NT2/D1 (cell line): Measurements from ENCODE around the gene CNP.

Source experiments
- SUZ12 ChIP-seq: IDR thresholded peaks from 2 replicates; pipeline ENCODE4 v1.6.1; 2011; ENCODE audit not compliant: insufficient read length, insufficient read depth; ENCODE audit errors: extremely low read depth
- YY1 ChIP-seq: IDR thresholded peaks from 2 replicates; pipeline ENCODE4 v1.6.1; 2011; ENCODE audit not compliant: insufficient read length, insufficient read depth
- ZNF274 ChIP-seq: IDR thresholded peaks from 2 replicates; pipeline ENCODE4 v1.6.1; 2011; ENCODE audit warnings: mild to moderate bottlenecking, low read depth, low read length

GRCh38 chr17:41984454-41984853, 17.9 kb downstream of the CNP start:
- TF ChIP-seq YY1 (no peak), SUZ12 (no peak), ZNF274 (no peak)
